HG02798 (cell line): ENCODE data around the gene ZNF683.
"Not testable (repeated sequence)": the region's sequence is repeated elsewhere in the genome, so short reads cannot be mapped to it uniquely, and the experiment has no call there.

Source experiments
- ATAC-seq: cut with Tn5 transposase; IDR thresholded peaks from one replicate; pipeline ENCODE4 v1.9.1; 2021; ENCODE audit warnings: mild to moderate bottlenecking; ENCODE audit not compliant: unreplicated experiment, poor library complexity

The ZNF683 gene

DNA sequence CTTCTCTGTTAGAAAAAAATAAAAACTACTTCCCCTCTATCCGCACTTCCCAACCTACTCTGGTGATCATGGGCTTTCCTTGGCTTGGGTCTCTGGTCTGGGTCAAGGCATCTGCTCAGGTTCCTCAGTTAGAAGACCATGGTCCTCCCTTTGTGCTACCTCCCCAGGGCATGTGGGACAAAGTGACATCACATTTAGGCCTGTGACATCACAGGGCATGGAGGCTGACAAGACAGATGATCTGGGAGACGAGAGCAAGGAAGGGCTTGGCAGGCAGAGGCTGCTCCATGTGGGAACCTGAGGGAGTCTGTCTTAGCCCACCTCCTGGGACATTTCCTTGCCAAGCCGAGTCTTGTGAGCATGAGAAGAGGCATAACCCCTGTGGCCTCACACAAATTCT lies at the start of gene ZNF683:
ZNF683 (minus strand) TSS at position 140 of the 400 bp plus-strand sequence. CDS start 4,179 bp downstream, outside the sequence.
- not testable (repeated sequence) for ATAC-seq

DNA sequence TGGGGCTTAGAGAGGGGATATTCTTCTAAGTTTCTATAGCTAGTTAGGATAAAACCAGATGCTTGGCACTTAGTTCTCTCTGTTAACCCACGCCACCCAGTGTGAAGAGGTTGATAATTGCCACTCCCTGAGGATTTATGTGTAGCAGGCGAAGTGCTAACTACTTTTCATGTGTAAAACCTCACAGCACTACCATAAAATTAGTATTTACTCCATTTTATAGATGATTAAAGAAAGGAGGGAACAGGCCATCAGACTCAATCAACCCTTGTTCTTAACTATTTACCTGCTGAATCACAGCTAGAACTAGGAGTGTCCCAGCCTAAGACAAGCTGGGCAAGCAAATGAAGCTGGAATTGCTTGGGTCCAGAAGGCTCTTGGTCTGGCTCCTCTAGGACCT lies 46.9 kb upstream of the ZNF683 start:
- no peak for ATAC-seq

- no peak for ATAC-seq
These were observed 46.4 kb upstream of the ZNF683 start for GRCh38 chr1:26418865-26419349.

GRCh38 chr1:26417111-26417759 lies 44.7 kb upstream of the ZNF683 start:
- no peak for ATAC-seq

DNA sequence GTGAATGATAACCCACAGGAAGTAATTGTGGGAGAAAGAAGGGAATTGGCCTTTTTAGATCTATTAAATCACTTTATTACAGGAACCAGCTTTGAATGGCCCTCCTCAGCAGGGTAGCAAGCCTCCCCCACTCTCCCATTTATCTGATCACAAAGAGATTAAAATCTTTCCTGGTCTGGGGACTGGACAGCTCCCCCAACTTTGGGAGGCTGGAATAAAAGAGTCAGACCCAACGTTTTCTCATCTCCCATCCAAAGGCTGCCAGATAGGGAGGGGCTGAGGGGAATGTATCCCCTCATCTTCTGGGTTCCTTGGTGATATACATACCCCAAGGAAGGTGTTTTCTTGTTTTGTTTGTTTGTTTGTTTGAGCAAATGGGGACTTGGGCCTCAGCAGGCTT lies 40.5 kb upstream of the ZNF683 start:
- no peak for ATAC-seq

GRCh38 chr1:26412180-26412840 lies 39.8 kb upstream of the ZNF683 start:
- ATAC-seq = no peak

DNA sequence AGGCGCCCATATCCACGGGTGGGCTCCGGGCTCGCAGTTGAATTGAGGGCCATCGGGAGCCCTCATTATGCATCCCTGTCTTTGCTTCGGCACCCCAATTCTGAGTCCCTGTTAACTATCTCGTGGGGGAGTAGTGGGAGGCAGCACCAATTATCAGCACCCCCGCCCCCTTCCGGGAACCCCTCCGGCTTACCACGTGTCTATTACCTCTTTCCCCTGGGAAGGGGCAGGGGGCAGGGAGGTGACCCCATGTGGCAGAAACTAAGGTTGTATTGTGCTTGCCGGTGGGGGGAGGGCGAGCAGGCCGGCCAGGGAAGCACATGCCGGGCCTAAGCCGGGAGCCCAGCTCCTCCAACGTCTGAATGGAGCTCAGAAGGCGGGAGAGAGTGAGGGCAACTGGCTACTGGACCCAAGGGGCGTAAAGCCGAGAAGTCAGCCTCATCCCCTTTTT lies 39.1 kb upstream of the ZNF683 start:
- ATAC-seq = no peak

DNA sequence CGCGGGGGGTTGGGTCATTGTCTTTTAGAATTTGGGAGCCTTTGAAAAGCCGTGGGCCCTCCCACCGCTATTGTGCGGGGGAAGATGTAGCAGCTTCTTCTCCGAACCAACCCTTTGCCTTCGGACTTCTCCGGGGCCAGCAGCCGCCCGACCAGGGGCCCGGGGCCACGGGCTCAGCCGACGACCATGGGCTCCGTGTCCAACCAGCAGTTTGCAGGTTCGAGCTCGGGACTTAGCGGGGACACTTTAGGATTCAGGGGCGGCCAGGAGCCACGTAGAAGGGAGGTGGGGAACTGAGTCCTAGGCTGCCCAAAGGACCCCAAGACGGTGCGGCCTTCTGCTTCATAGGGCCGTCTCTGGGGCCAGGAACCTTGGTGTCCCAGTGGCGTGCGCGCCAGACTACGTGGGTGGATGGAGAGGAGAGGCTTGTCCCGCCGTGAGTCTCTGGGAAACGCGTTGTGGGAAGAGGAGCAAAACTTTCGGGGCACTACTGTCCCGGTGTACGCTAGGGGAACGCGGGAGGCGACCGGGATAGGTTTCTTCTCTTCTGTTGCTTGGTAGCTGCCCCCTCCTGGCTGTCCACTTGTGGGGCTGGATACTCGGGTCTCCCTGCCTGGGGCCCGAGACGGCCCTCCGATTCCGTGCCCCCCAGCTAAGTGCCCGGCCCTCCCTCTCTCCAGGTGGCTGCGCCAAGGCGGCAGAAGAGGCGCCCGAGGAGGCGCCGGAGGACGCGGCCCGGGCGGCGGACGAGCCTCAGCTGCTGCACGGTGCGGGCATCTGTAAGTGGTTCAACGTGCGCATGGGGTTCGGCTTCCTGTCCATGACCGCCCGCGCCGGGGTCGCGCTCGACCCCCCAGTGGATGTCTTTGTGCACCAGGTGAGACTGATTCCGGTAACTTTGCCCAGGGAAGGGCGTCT lies 38.4 kb upstream of the ZNF683 start, which contains the start of gene LIN28A:
LIN28A (plus strand) TSS at position 112 of the 918 bp plus-strand sequence; CDS start at position 187, 75 bp downstream.
- ATAC-seq = no peak

GRCh38 chr1:26409191-26409807 lies 36.7 kb upstream of the ZNF683 start:
- ATAC-seq = no peak

GRCh38 chr1:26408604-26409003 lies 36.1 kb upstream of the ZNF683 start:
- ATAC-seq = no peak

DNA sequence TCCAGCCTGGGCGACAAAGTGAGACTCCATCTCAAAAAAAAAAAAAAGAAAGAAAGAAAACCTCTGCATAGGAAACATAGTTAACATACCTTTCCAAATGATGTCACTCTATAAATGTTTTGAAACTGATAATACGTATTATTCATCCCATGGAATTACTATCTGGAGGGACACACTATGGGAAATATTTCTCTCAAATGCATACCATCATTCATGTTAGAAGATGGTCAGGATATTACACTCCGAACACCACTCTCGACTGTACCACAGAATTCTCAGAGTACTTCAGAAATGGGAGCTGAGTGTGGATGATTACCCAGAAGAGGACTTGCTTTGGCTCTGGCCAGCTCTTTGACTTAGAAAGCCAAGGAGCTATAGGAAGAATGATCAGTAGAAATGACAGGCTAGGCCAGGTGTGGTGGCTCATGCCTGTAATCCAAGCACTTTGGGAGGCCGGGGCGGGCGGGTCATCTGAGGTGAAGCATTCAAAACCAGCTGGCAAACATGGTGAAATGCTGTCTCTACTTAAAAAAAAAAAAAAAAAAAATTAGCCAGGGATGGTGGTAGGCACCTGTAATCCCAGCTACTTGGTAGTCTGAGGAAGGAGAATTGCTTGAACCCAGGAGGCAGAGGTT lies 32.8 kb upstream of the ZNF683 start:
- ATAC-seq = no peak

DNA sequence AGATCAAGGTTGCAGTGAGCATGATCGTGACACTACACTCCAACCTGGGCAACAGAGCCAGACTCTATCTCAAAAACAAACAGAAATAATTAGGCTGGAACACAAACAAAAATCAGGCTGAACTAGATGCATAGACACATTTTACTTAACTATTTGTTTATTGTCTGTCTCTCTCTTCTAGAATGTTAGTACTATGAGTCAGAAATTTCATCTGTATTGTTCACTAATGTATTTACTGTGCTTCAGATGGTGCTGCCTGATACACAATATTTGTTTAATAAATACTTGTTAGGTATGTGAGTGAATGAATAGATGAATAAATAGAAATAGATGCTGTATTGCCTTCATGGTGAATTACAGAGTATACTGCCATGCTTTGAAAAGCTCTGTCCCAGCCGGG lies 32.1 kb upstream of the ZNF683 start:
- ATAC-seq = no peak

DNA sequence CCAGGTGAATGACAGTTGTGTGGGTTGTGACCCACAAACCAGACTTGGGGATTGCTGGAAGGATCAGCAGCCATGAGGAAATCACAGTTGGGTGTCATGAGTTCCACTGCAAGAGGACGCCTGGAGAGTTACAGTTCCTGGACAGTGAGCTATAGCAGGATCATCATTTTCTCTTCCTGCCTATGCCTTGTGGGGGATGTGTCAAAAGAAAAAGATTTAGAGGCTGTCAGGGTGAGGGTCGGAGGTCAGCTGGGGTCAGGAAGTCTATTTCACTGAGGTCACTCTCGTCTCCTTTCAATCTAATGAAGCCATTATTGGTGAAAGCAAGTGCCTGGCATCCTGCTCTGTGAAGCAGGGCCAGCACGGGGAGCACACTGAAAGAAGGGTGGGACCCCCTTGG lies 31.1 kb upstream of the ZNF683 start:
- ATAC-seq = no peak

DNA sequence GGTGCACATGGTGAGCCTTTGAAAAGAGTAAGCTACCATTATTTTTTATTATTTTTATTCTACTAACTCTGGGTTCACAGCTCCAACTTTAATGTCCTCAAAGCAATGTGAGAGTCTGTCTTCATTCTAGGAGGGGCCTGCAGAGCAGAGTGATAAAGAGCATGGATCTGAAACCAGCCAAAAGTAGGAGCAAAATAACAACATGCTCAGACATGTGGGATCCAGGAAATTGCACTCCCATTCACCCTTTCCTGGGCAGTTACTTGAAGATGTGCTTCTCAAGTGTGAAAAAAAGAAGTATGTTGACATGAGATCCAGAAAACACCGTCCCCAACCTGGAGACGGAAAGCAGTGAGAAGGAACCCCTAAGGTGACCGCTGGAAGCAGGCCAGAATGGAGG lies 29.3 kb upstream of the ZNF683 start:
- no peak for ATAC-seq

- no peak for ATAC-seq
These were observed 26.5 kb upstream of the ZNF683 start for GRCh38 chr1:26399034-26399433.

- ATAC-seq = no peak
These were observed 23.2 kb upstream of the ZNF683 start for GRCh38 chr1:26395754-26396153.

GRCh38 chr1:26391450-26391849 lies 18.9 kb upstream of the ZNF683 start:
- no peak for ATAC-seq

DNA sequence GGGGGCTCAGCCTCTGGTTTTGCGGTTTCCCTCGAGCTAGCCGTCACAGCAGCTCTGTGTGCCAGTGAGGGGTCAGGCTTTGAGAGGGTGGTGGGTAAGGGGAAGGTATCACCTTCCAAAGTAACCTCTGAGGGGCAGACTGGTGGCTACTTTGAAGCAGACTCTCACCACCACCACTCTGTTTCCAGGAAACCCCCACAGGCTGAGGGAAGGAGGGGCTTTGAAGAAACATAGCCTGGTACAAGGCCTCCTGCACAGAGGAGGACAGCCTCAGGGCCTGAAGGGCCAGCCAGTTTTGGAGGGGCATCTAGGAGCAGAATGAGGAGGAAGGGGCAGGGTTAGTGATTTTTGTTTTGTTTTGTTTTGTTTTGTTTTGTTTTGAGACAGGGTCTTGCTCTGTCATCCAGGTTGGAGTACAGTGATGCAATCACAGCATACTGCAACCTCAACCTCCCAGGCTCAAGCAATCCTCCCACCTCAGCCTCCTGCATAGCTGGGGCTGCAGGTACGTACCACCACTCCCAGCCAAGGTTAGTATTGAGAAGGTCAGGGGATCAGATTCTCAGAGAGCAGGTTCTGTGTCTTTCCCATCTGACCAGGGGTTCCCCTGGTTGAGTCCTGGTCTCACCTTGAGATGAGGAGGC lies 17.2 kb upstream of the ZNF683 start:
- ATAC-seq = no peak

GRCh38 chr1:26388791-26389445 lies 16.4 kb upstream of the ZNF683 start:
- ATAC-seq = no peak
